HepG2 (cell line): Measurements from ENCODE around the gene COQ4. TPM values are rescaled to one million over a fixed set of nuclear protein-coding genes. Genes with fewer than 3 reads are reported as not detected.

Experiments used
- ARNT ChIP-seq: fragments of 450-650 bp; IDR thresholded peaks from 2 replicates; pipeline ENCODE4 v1.6.1; 2017
- DNMT3B ChIP-seq: conservative IDR thresholded peaks from 2 replicates; pipeline ENCODE4 v1.6.1; 2016; ENCODE audit warnings: missing biosample characterization, control low read depth
- DR1 ChIP-seq: sonication (generic); formaldehyde crosslinking; IDR thresholded peaks from 2 replicates; pipeline ENCODE4 v1.8.0; 2021; ENCODE audit warnings: mild to moderate bottlenecking, missing genetic modification reagents, inconsistent platforms
- FOXA3 ChIP-seq: IDR thresholded peaks from 2 replicates; pipeline ENCODE4 v1.6.1; 2016; ENCODE audit warnings: missing genetic modification reagents, missing compliant biosample characterization
- GATAD1 ChIP-seq: IDR thresholded peaks from 2 replicates; pipeline ENCODE4 v1.6.1; 2016; ENCODE audit warnings: missing genetic modification reagents, missing compliant biosample characterization
- GZF1 ChIP-seq: sonication (generic); formaldehyde crosslinking; IDR thresholded peaks from 2 replicates; pipeline ENCODE4 v1.5.1; 2020; ENCODE audit warnings: mild to moderate bottlenecking, missing genetic modification reagents
- HNF4A ChIP-seq: sonication (generic); formaldehyde crosslinking; IDR thresholded peaks from 2 replicates; pipeline ENCODE4 v1.4.0; 2020; ENCODE audit warnings: missing genetic modification reagents
- KDM1A ChIP-seq: IDR thresholded peaks from 2 replicates; pipeline ENCODE4 v1.6.1; 2016; ENCODE audit warnings: missing compliant biosample characterization
- MED8 ChIP-seq: sonication (generic); formaldehyde crosslinking; IDR thresholded peaks from 2 replicates; pipeline ENCODE4 v1.8.1; 2023; ENCODE audit warnings: mild to moderate bottlenecking, missing genetic modification reagents; ENCODE audit not compliant: insufficient replicate concordance
- MEIS1 ChIP-seq: sonication (generic); formaldehyde crosslinking; IDR thresholded peaks from 2 replicates; pipeline ENCODE4 v1.9.0; 2021; ENCODE audit warnings: mild to moderate bottlenecking, missing genetic modification reagents, moderate library complexity, borderline replicate concordance
- MZF1 ChIP-seq: sonication (generic); formaldehyde crosslinking; IDR thresholded peaks from 2 replicates; pipeline ENCODE4 v1.8.1; 2023; ENCODE audit warnings: mild to moderate bottlenecking, missing genetic modification reagents, borderline replicate concordance
- REPIN1 ChIP-seq: sonication (generic); formaldehyde crosslinking; IDR thresholded peaks from 2 replicates; pipeline ENCODE4 v1.8.0; 2022; ENCODE audit warnings: missing genetic modification reagents, low read depth, mild to moderate bottlenecking, borderline replicate concordance
- SNAPC2 ChIP-seq: sonication (generic); formaldehyde crosslinking; IDR thresholded peaks from 2 replicates; pipeline ENCODE4 v1.8.1; 2022; ENCODE audit warnings: mild to moderate bottlenecking, missing genetic modification reagents
- TAF15 ChIP-seq: fragments of 200-400 bp; formaldehyde crosslinking; IDR thresholded peaks from one replicate; pipeline ENCODE4 v1.6.1; 2018; ENCODE audit warnings: mild to moderate bottlenecking, low read depth, low read length; ENCODE audit not compliant: poor library complexity, severe bottlenecking
- TBX3 ChIP-seq: fragments of 450-650 bp; IDR thresholded peaks from 2 replicates; pipeline ENCODE4 v1.6.1; 2017; ENCODE audit warnings: antibody characterized with exemption, mild to moderate bottlenecking, inconsistent platforms, borderline replicate concordance
- ZFX ChIP-seq: sonication (generic); formaldehyde crosslinking; IDR thresholded peaks from 2 replicates; pipeline ENCODE4 v1.4.0; 2020; ENCODE audit warnings: mild to moderate bottlenecking, low read depth, missing genetic modification reagents, moderate library complexity
- ZNF138 ChIP-seq: sonication (generic); formaldehyde crosslinking; IDR thresholded peaks from 2 replicates; pipeline ENCODE4 v1.5.0; 2020; ENCODE audit warnings: mild to moderate bottlenecking, low read depth, missing genetic modification reagents
- ZNF543 ChIP-seq: sonication (generic); formaldehyde crosslinking; IDR thresholded peaks from 2 replicates; pipeline ENCODE4 v1.4.0; 2020; ENCODE audit warnings: mild to moderate bottlenecking, missing genetic modification reagents
- ZNF558 ChIP-seq: sonication (generic); formaldehyde crosslinking; IDR thresholded peaks from 2 replicates; pipeline ENCODE4 v1.9.0; 2022; ENCODE audit warnings: mild to moderate bottlenecking, missing genetic modification reagents, borderline replicate concordance
- polyA plus RNA-seq, 8 experiments: library from polyadenylated mRNA; depleted of rRNA in 3 of 8; stranded (reverse) in 7 of 8; unstranded in 1 of 8; fragments of >200 nt; fragmentation: Illumina TruSeq in 4 of 8; extraction: Trizol in 4 of 8; gene quantifications; 2 replicates each; pipeline versions ENCODE4 v1.2.1 to v1.2.3, GENCODE V29; 2011 to 2016; ENCODE audit warnings: low read depth in 4 of 8, missing spikeins in 1 of 8, mixed read lengths in 1 of 8; ENCODE audit not compliant: insufficient read depth in 1 of 8
- total RNA-seq, 5 experiments: library from RNA; depleted of rRNA; stranded (reverse); fragments of >200 nt; fragmentation: Illumina TruSeq; extraction: Trizol; gene quantifications; 2 replicates each; pipeline ENCODE4 v1.2.3, GENCODE V29; 2016; ENCODE audit warnings: low read depth in 1 of 5
- TF ChIP-seq, protein P1 (sequence below): sonication (generic); formaldehyde crosslinking; IDR thresholded peaks from 2 replicates; pipeline ENCODE4 v1.5.1; 2020; ENCODE audit warnings: mild to moderate bottlenecking, missing genetic modification reagents, borderline replicate concordance
- TF ChIP-seq, protein P2 (sequence below), 2 experiments: sonication (generic) in 1 of 2; formaldehyde crosslinking in 1 of 2; IDR thresholded peaks; 2 replicates each; pipeline versions ENCODE4 v1.4.0 to v1.6.1; 2016 to 2020; ENCODE audit warnings: borderline replicate concordance in 1 of 2, low read depth in 1 of 2, mild to moderate bottlenecking in 1 of 2, missing genetic modification reagents in 1 of 2

COQ4 gene
- total and polyA plus RNA-seq, 2 of the 13 experiments (the other 11 are each of a cell fraction or from before 2014, with no cell fraction given): 26.1 to 36.0 TPM

DNA sequence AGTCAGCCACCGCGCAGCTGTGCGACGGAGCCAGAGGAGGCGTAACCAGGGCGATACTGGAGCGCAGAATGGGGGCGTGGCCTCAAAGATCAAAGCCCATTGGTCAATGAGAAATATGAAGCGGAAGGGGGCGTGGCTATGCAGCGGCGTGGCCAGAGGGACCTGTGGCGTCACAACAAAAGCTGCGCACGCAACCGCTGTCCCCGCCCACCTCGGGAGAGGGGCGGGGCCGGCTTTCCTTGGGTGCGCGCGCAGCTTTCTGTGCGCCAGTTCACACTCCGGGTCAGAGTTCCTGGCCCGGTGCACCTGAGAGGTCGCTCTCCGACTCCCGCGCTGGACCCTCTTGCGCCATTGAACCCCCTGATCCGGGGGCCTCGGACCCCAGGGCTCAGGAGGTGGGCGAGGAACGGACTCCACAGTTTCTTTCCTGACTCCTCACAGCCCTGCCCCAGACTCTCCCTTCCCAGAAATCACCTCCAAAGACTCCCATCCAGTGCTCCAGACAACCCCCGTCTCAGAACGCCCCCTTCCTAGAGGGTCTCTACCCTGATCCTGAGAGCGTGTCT is 46.5 kb upstream of the COQ4 start, which contains the start of gene SWI5 (continued):
- TF ChIP-seq GZF1: 0 out of 2 replicates have a peak, but pooled peaks have one; percentile 33
- TF ChIP-seq, protein P1, sequence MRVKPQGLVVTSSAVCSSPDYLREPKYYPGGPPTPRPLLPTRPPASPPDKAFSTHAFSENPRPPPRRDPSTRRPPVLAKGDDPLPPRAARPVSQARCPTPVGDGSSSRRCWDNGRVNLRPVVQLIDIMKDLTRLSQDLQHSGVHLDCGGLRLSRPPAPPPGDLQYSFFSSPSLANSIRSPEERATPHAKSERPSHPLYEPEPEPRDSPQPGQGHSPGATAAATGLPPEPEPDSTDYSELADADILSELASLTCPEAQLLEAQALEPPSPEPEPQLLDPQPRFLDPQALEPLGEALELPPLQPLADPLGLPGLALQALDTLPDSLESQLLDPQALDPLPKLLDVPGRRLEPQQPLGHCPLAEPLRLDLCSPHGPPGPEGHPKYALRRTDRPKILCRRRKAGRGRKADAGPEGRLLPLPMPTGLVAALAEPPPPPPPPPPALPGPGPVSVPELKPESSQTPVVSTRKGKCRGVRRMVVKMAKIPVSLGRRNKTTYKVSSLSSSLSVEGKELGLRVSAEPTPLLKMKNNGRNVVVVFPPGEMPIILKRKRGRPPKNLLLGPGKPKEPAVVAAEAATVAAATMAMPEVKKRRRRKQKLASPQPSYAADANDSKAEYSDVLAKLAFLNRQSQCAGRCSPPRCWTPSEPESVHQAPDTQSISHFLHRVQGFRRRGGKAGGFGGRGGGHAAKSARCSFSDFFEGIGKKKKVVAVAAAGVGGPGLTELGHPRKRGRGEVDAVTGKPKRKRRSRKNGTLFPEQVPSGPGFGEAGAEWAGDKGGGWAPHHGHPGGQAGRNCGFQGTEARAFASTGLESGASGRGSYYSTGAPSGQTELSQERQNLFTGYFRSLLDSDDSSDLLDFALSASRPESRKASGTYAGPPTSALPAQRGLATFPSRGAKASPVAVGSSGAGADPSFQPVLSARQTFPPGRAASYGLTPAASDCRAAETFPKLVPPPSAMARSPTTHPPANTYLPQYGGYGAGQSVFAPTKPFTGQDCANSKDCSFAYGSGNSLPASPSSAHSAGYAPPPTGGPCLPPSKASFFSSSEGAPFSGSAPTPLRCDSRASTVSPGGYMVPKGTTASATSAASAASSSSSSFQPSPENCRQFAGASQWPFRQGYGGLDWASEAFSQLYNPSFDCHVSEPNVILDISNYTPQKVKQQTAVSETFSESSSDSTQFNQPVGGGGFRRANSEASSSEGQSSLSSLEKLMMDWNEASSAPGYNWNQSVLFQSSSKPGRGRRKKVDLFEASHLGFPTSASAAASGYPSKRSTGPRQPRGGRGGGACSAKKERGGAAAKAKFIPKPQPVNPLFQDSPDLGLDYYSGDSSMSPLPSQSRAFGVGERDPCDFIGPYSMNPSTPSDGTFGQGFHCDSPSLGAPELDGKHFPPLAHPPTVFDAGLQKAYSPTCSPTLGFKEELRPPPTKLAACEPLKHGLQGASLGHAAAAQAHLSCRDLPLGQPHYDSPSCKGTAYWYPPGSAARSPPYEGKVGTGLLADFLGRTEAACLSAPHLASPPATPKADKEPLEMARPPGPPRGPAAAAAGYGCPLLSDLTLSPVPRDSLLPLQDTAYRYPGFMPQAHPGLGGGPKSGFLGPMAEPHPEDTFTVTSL (CRISPR knock-in tag): no peak
- TF ChIP-seq SNAPC2 (CRISPR knock-in tag): 0 out of 2 replicates have a peak, but pooled peaks have one; percentile 26
- TF ChIP-seq, protein P2, sequence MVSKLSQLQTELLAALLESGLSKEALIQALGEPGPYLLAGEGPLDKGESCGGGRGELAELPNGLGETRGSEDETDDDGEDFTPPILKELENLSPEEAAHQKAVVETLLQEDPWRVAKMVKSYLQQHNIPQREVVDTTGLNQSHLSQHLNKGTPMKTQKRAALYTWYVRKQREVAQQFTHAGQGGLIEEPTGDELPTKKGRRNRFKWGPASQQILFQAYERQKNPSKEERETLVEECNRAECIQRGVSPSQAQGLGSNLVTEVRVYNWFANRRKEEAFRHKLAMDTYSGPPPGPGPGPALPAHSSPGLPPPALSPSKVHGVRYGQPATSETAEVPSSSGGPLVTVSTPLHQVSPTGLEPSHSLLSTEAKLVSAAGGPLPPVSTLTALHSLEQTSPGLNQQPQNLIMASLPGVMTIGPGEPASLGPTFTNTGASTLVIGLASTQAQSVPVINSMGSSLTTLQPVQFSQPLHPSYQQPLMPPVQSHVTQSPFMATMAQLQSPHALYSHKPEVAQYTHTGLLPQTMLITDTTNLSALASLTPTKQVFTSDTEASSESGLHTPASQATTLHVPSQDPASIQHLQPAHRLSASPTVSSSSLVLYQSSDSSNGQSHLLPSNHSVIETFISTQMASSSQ (IDR thresholded peaks at IDR 0.05; ENCODE audit: low read depth): no peak
- TF ChIP-seq, protein P2 (CRISPR knock-in tag; IDR thresholded peaks at IDR 0.05; ENCODE audit: borderline replicate concordance): peak; percentile 42; the same call in 1 of the 2 replicates
- no peak for TF ChIP-seq KDM1A (CRISPR knock-in tag)
- TF ChIP-seq GATAD1: peak; percentile 85
- TF ChIP-seq DNMT3B (CRISPR knock-in tag): peak; percentile 58; the same call in 1 of the 2 replicates
- no peak; the same call in 1 of the 2 replicates for TF ChIP-seq ZNF543 (CRISPR knock-in tag)
- TF ChIP-seq ZNF558: peak; percentile 88; the same call in 1 of the 2 replicates
- TF ChIP-seq HNF4A (CRISPR knock-in tag): peak; percentile 83
- TF ChIP-seq FOXA3 (CRISPR knock-in tag): no peak
- TF ChIP-seq REPIN1 (CRISPR knock-in tag): no peak; the same call in 1 of the 2 replicates
- TF ChIP-seq TAF15: peak; percentile 88
- TF ChIP-seq ZFX: peak; percentile 64
- peak; percentile 42 for TF ChIP-seq MED8 (CRISPR knock-in tag)
- no peak for TF ChIP-seq TBX3
- no peak for TF ChIP-seq ARNT
- no peak for TF ChIP-seq MEIS1 (CRISPR knock-in tag)
- TF ChIP-seq MZF1 (CRISPR knock-in tag): no peak
- TF ChIP-seq ZNF138 (CRISPR knock-in tag): no peak
- TF ChIP-seq DR1 (CRISPR knock-in tag): 0 out of 2 replicates have a peak, but pooled peaks have one; percentile 7
